ENCODE results near the gene TAP2.
"Not testable (repeated sequence)": the region's sequence is repeated elsewhere in the genome, so short reads cannot be mapped to it uniquely, and the experiment has no call there.

Gene TAP2

DNA sequence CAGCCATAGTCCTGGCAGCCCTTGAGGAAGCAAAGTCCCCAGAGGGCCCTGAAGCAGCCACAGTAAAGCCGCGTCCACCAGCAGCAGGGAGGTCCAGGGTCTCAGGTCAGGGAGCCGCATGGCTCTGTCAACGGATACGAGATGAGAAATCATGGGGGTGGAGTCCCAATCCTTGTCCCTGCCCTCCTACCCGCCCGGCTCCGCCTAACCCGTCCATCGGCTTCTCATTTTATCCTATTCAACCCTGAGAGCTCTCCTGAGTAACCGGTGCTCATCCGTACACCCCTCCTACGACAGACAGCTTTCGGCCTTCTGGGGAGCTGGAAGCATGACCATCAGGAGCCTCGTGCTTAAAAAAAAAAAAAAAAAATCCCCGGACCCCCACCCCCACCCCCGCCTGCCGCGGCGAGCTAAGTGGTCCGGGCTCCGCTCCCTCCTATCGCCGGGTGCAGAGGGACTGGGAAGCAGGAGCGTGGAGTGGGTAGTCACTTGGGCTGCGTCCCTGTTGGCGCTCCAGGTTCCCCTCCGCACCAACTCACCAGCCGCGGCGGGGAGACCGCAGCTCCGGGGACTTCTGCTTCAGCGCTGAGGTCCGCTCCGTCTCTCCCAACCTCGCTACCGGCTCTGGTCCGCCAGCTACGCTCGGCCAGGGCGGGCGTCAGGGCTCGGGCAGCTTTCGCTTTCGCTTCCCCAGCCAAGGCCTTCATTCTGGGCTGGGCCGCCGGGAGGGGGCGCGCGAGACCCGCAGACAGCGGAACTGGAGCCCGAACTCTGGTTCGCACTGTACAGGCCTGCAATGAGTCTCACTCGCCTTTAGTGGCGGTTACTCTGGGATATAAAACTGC is at the start of gene TAP2:
TSS of gene TAP2 (minus strand) at position 626 of the 845 bp plus-strand sequence. CDS start at position 120, 506 bp downstream.
- DNase-seq = peak; percentile 94

DNA sequence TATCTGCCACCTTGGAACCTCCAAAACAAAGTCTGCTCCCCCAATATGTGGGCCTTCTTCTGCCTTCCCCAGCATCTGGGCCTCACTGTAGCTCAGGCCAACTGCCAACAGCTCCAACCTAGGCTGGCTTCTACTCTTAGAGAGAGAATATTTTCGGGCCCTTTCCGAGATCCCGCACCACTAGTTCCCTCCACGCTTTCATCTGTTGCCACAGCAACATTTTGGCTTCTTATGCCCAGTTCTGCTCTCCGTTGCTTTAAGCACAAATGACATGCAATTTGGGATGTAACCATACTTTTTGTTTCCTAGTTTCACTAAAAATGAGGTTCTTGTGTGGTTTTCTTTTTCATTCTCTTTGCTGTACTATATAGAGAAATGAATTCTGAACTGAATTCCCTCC is 49.1 kb upstream of the TAP2 start:
- DNase-seq = no peak

DNA sequence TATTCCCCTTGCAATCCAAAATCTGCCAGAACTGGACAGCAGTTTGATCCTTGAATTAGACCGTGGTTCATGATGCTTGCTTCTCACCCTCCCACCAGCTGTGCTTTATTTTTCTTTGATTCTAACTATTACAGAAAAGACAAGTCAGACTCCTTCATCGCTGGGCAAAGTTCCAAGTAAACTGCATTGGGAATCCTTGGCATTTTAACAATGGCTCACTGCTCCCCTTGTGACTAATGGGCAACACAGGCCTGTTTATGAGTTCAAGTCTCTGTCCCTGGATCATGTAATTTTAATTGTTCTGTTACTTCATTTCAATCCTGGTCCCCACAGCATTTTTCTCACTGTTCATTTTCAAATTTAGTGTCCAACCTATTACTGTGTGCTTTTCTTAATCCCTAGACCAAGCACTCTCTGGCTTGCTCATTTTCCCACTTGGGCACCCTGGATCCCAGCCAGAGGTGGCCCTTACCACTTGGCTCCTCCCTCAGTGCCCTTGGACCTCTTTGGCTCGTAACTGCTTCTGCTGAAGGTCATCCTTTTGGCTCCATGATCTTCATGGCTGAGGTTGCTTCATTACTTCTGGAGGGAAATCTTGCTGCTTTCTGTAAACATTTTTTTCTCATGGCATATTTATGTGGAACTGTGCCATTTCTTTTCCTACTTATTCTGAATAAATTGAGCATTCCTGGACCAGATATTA is 48.3 kb upstream of the TAP2 start:
- no peak for DNase-seq

DNA sequence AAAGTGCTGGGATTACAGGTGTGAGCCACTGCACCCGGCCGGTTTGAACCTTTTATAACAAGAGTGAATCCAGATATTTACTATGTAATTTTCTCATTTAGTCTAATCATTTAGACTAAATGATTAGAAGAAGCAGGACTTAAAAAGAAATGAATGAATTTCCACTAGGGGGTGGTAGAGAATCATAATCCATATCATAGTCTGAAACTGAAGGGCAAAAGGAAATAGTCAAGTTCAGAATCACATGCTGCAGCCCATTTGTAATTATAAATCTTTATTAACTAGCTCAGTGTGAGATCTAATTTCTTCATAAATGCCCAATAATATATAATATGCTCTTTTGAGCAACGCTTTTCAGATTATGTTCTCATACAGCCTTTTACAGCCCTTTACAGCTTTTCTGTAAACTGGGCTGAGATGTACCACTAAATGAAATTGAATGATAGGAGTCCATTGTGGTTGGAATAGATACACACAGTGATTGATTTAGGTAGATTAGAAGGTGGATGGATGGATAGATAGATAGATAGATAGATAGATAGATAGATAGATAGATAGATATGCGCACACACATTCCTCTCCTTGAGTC is 47.3 kb upstream of the TAP2 start:
- no peak for DNase-seq

DNA sequence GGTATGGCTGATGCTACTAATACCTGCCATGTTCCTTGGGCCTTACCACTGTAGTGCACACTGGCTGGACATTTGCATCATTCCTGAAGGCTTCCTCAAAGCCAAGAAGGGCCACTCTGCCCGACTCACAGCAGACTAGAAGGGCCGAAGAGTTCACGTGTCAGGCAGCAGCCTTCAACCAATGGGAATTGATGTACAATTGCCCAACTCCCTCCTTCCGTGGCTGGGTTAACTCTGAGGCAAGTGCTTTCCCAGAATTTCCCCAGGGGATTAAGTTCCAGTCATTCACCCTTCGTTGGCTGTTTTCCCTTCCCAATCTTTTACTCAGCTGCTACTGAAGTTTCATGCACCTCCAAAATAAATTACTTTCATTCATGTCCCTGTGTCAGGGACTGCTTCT is 45.2 kb upstream of the TAP2 start:
- DNase-seq = no peak

DNA sequence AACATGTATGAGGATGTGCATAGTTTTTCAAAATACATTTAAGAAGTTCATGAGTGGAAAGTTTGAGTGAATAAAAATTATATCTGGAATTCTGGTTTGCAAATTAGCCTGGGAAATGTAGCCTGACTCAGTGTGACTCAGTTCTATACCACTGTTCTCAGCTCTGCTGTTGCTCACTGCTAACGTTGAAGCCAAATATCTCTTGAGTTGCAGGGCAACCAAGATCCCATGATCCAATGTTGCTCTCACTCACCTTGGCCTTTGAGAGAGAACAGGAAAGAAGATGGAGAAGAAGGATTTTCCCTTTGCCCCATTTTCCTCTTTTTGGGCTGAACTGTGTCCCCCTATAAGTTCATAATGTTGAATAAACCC is 44.3 kb upstream of the TAP2 start:
- DNase-seq = no peak

DNA sequence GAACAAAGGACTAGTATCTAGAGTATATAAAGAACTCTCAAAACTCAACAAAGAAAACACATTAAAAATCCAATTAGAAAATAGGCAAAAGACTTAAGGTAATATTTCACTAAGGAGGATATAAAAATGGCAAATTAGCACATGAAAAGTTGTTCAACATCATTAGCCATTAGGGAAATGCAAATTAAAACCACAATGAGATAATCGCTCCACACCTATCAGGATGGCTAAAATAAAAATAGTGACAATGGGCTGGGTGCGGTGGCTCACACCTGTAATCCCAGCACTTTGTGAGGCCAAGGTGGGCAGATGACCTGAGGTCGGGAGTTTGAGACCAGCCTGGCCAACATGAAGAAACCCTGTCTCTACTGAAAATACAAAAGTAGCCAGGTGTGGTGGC is 42.4 kb upstream of the TAP2 start:
- DNase-seq = not testable (repeated sequence)

DNA sequence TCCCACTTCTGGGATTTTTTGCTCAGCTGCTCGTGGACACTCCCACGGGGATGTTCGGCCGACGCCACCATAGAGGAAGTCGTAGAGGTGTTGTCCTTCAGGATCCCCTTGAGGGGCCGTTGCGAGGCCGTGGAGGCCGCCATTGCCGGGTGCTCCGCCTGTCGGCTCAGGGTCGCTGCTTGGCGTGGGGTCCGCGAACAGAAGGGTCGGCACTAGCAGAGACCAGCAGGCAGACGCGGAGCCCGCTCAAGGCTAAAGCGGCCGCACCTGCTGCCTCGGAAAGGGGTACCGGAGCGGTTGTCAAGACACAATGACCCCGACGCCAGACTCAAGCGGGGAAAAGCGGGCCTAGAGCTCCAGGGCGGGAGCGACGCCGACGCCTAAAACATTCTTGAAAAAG is 41.2 kb upstream of the TAP2 start:
- no peak for DNase-seq

DNA sequence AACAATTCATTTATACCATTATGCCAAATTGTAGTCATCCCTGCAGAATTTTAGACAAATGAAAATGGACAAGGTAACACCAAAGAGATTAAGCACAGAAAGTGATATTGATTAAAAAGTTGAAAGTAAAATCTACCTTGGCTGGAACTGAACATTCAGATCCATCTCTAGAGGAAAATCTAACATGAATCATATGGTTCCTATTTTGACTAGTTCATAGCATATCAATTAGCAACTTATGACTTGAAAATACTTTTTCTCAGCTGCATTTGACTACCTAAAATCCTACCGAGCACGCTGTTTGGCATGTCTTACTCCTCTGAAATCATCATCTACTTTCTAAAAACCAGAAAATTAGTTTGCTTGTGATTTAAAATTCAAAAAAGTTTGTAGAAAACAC is 38.1 kb upstream of the TAP2 start:
- DNase-seq = no peak

DNA sequence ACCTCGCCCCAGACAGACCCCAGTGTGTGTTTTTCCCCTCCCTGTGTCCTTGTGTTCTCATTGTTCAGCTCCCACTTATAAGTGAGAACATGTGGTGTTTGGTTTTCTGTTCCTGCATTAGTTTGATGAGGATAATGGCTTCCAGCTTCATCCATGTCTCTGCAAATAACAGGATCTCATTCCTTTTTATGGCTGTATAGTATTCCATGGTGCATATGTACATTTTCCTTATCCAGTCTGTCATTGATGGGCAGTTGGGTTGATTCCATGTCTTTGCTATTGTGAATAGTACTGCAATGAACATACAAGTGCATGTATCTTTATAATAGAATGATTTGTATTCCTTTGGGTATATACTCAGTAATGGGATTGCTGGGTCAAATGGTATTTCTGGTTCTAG is 35.4 kb upstream of the TAP2 start:
- DNase-seq = not testable (repeated sequence)

DNA sequence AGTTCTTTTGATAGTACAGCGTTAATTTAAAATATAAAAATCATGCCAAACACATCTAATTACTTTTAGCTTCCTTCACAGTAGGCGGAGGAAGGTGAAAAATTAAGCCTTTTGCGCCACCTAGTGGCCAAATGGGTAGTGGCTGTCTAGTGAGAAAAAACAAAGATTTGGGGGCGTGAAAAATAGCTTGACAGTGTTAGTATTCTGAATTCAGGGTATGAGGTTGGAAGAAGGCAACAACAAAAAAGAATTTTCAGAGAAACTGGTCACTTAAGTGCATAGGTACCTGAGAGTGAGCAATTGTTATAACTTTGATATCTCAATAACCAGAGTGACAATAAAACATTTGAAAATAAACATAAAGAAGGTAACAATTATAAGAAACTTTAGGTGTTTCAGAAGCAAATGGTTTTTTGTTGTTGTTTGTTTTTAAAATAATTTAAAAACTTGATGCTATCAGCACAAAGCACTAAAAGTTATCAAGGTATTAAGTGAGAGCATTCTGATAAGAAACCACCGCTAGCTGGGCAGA is 29.8 kb upstream of the TAP2 start:
- peak; percentile 81 for DNase-seq

DNA sequence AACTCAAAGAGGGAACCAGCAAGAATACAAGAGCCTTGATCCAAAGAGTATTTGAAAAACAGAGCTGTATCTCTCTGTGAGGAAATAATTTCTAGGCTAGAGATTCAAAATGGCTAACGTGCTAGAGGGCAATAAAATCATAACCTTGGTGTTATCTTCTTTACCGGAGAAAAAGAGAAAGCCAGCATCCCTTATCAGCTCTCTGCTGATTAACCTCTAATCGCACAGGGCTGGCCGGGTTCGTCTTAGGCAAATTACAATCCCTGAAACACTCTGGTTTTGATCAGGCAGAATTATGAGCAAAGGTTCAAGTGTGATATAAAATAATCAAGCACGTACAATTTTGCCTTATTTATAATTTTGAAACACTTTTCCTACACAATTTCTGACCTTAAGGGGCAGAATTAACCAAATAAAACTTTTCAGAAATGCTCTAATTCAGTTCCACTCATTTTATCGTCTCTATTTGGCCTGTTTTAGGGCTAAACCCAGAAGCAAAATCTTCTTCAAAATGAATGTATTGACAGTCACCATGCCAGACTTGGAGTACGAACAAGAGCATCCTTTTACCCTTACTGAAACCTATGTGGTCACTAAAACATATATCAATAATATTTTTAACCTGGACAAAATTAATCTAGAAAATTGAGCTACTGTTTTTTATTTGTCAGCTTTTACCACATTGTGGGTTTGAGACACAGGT is 29.2 kb upstream of the TAP2 start:
- no peak for DNase-seq

DNA sequence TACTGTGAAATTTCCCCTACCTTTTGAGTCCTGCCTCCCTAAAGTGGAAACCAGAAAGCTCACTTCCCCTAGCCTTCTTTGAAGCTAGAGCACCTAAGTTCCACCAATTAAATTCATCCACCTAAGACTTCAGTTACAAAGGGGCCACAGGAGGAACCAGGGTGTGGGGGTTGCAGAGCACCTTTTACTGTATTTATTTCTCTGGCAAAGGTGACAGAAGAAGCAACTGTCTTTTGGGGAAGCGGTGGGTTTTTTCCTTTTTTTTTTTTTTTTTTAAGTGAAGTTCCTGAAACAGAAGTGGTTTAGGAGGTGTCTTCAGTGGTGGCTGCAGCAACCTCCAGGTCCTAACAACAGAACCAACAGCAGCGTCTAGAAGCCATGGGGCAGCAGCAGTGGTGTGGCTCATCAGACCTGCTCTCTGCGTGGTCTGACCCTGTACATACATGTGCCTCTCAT is 28.5 kb upstream of the TAP2 start:
- DNase-seq = no peak

DNA sequence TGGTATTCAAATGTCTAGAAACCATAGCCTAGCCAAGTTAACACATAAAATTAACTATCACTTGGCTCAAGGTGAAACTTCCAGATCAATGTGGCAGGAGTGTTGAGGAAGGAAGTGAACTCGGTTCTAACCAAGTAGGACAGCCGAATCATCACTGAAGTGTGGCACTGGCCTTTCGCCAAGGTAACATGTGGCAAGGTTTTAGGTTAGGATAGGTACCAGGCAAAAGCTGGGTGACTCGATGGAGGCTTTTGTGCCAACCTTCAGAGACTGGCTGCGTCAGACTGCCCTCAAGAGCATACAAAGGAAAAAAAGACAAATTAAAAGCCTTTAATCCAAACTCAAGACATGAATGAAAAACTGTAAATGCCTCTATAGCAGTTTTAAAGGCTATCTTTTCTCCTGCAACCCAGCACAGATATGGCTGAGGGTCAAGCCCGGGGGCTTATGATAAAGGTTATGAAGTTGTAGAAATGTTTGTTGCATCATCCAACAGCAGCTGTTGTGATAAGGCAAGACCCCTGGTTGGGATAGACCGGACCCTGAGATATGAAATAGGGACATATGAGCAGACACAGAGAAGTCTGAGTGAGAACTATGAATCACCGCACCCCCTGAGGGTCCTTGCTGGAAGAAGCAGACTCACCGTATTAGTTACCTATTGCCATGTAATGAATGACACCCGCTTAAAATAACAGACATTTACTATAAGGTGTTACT is 27.3 kb upstream of the TAP2 start:
- DNase-seq = no peak

DNA sequence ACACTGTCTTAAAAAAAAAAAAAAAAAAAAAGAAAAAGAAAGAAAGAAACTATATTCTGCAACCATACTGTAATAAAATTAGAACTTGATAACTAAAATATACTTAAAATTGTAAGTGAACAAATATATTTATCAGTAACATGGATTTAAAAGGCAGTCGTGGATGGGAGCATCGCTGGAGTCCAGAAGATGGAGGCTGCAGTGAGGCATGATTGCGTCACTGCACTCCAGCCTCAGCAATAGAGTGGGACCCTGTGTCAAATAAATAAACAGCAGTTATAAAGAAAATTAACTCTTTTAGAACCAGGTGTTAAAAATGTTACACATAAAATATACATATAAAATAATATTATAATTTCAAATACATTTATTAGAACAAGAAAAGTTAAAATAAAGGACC is 24.2 kb upstream of the TAP2 start:
- no peak for DNase-seq

DNA sequence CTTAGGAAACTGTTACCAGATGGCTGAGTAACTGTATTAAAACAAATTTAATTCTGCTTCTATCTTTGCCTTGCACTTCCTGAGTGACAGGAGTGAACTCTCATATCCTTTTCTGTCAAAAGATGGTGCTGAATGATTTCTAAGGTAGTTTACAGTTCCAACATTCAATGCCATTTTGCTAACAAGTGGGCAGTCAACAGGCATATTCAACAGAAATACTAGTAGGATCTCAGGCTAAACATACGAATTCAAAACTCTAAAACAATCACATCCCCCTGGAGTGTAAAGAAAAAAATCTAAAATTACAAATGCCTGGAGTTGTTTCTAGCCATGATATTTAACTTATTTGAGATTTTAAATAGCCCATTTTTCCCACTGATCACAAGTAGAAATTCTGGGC is 22.1 kb upstream of the TAP2 start:
- DNase-seq = no peak

DNA sequence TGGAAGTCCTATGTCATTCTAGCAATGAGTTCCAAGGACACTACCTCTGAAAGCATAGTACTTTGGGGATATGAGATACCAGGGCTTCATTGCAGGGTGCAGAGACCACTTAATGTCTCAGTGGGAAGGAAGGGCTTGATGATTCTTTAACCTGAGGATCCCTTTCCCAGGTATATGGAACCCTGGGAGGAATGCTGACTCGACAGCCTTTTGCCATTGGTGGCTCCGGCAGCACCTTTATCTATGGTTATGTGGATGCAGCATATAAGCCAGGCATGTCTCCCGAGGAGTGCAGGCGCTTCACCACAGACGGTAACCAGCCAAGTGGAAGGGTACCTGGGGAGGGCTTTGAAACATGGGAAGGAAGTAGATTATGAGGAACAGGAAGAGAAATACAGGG is 19.7 kb upstream of the TAP2 start:
- no peak for DNase-seq

DNA sequence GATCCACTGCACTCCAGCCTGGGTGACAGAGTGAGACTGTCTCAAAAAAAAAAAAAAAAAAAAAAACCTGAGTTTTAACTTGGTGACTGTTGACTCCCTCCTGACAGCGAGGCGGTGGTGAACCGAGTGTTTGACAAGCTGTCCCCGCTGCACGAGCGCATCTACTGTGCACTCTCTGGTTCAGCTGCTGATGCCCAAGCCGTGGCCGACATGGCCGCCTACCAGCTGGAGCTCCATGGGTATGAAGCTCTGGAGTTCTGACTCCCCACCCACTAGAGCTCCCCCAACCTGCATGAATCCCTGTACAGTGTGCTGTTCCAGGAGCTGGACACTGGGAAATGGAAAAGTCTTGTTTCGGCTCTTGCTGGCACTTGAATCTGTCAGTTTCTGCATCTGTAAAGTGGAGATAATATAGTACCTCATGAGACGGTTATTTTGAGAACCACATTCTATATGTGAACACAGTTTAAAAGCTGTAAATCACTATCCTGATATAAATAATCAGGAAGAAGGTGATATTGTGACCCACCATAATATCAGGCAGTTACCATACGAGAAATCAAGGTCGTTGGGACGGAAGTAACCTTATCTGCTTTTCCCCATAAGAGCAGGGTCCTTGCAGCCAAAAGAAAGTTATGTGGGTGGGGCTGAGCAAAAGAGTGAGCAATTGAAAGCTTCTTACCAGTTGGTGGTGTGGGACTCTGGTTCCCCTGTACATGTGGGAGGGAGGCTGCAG is 18.8 kb upstream of the TAP2 start:
- no peak for DNase-seq

DNA sequence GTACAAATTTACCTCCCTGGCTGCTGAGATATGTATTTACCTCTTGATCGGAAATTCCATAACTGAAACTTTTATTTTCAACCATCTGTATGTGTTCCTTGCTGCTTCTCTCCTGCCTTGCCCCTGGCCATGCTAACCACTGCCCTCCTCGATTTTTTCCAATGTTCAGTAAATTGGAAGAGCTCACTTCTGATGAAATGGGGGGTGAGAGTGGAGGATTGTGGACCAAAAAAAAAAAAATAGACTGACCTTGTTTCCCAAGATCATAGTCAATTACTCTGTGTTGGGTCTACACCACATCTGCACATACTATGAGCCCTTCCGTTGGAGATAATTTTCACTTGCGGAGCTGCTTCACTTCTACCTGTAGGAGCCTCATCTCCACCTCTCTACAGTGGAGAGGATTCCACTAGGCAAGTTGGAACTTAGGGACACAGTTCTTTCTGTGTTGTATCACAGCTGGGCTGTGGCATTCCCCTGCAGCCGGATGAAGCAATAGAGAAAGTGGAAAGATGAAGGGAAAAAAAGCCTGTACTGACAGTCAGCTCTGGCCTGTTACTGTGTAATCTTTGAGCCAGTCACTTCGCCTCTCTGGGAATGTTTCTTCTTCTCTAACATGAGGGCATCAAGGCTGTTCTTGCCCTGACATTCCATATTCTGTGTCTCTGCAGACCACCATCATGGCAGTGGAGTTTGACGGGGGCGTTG is 17.1 kb upstream of the TAP2 start:
- DNase-seq = no peak

DNA sequence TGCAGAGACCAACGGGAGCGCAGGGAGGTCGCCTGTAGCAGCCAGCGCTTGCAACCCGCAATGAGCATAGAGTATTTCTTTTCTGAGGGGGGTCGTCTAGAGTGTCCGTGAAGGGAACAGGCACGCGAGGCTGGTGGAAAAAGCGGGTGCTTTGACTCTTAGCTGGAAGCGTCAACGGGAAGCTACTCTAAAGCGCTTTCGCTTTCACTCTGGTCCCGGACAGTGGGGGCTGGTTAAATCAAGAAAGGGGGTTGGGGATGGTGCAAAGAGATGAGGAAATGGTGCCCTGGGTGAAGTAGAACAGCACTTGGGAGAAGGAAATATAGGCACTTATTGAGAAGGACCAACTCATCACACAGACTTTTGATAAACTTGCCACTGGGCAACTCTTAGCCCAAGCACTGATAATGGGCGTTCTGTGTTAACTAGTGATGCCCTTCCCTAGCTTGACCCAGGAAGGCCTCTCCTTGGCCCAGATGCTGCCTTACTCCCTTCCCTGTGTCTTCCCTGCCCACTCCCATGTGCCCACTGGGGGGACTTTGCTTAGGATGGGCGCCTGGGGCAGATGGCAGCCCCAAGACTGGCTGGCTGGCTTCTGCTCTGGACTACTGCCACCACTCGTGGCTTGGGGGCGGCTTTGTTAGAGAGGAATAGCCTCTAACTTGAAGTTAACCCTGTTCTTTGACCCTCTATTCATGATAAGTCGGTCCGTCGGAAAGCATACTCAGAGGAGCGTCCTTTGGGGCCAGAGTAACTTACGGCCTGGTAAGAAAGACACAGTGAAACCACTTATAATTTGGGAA is 16.0 kb upstream of the TAP2 start:
- peak; percentile 53 for DNase-seq

Data from stimulated activated naive CD4-positive, alpha-beta T cell treated with Interleukin-2 at 50 U/mL for 16 hours (primary cell).